Measurements from ENCODE around the gene MACF1.
"Not testable (repeated sequence)": the region's sequence is repeated elsewhere in the genome, so short reads cannot be mapped to it uniquely, and the experiment has no call there.

The MACF1 gene

DNA sequence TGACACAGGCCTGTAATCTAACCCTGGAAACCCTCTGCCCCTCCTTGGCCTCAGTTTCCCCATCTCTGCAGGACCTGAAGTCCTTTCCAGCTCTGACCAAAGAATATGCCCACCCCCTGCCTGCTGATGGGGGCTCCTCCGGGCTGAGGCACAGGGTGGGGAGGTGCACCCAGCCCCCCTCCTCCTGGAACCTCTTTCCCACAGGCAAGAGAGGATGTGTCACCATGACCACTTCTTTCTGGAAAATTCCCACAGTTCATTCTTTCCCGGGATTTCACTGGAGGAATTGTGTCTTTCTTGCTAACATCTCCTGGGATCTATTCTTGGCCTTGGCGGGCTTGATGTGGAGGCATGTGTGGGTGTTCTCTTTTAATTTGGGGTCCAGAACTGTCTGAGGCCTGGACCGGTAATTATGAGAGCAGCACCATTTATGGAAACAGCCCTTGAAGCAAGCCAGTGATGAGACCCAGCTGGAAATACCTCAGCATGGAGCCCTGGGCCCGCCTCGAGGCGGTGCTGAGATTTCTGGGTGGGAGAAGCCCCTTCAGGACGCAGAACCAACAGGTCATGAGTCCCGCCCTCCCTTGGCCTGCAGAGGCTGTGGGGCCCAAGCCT, 293.7 kb downstream of the MACF1 start:
- DNase-seq: not testable (repeated sequence)

- DNase-seq: not testable (repeated sequence)
These were observed 294.3 kb downstream of the MACF1 start for GRCh38 chr1:39498821-39499220.

GRCh38 chr1:39499668-39500067, 295.2 kb downstream of the MACF1 start:
- no peak for DNase-seq

DNA sequence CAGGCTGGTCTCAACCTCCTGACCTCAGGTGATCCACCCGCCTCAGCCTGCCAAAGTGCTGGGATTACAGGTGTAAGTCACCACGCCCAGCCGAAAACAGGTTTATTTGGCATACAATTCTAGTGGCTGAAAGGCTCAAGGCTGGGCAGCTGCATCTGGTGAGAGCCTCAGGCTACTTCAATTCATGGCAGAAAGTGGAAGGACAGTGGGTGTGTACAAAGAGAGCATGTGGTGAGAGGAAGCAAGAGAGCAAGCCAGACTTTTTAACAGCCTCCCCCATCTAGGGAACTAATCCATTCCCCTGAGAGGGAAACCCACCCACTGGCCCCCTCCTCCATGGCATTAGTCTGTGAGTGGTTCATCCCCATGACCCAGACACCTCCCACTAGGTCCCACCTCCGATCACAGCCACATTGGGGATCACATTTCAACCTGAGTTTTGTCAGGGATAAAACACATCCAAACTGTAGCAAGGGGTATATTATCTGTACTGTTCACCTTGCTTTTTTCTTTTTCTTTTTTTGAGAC, 296.4 kb downstream of the MACF1 start:
- no peak for DNase-seq

- DNase-seq: no peak
These were observed 297.2 kb downstream of the MACF1 start for GRCh38 chr1:39501666-39502065.

- not testable (repeated sequence) for DNase-seq
These were observed 299.9 kb downstream of the MACF1 start for GRCh38 chr1:39504436-39504835.

DNA sequence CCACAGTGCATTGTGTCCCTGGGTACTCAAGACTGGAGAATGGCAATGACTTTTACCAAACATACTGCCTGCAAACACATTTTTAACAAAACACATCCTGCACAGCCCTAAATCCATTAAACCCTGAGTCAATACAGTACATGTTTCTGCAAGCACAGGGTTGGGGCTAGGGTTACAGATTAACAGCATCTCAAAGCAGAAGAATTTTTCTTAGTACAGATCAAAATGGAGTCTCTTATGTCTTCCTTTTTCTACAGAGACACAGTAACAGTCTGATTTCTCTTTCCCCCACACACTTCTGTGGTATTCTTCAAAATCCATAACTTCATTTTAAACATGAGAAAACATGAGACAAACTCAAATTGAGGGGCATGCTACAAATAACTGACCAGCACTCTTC, 300.8 kb downstream of the MACF1 start:
- no peak for DNase-seq

- no peak for DNase-seq
These were observed 302.9 kb downstream of the MACF1 start for GRCh38 chr1:39507230-39507928.

DNA sequence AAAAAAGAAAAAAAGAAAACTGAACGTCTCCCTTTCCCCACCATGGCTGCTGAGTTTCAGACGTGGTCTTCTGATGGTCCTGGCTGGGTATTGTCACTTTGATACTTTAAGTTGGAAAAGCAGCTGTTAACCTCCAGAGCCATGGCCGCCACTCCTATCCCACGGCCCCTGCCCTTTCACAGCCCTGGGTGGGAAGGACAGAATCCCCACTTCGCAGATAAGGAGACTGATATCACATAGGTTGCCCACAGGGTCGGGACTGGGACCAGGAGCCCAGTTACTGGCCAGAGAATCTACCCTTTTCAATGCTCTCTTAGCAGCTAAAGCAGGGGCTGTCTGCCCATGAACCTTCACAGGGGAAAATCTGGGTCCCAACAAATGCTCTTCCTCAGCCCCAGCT, 303.8 kb downstream of the MACF1 start:
- DNase-seq: no peak

GRCh38 chr1:39508857-39509305, 304.4 kb downstream of the MACF1 start:
- no peak for DNase-seq

DNA sequence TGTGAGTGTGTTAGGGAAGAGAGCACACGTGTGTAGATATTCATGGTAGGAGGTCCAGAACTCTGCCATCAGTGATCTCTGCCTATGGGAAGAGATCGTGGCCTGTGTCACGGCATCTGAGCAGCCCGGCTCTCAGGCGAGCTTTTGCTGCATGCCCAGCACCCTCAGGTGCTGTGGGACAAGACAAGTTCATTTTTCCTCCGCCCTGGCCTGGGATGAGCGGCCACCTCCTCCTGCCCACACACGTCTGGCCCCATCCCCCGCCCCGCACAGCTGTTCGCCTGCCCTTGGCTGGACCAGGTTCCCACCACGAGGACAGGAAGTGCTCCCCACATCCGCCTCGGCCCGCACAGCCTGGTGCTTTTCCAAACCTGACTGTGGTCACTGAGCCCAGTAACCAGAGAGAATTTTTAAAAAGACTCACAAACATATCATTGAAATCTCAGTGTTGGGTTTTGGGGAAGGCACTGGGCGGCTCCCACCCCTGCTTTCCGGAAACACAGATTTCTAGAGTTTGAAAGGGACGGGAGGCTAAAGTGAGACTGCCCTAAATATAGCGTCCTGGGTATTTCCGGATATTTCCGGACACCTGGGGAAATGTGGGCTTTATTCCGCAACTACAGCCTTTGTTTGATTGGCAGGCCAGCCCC, 305.0 kb downstream of the MACF1 start:
- DNase-seq: no peak

- not testable (repeated sequence) for DNase-seq
These were observed 306.2 kb downstream of the MACF1 start for GRCh38 chr1:39510570-39511186.

DNA sequence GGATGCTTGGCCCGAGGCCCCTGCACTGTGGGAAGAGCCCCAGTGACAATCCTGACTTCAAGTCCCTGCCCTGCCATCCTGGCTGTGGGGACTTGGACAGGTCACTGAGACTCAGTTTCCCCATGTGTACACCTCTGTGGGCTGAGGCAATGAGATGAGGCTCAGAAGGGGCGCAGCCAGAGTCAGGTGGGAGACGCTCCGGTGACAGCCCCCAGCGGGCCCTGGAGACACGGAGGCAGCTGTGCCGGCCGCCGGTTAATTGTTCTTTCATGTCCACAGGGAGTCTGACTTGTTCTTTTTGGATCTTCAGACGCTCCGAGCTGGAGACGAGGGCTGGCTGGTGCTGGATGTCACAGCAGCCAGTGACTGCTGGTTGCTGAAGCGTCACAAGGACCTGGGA, 307.0 kb downstream of the MACF1 start:
- not testable (repeated sequence) for DNase-seq

- DNase-seq: not testable (repeated sequence)
These were observed 307.8 kb downstream of the MACF1 start for GRCh38 chr1:39512234-39512847.

- not testable (repeated sequence) for DNase-seq
These were observed 310.2 kb downstream of the MACF1 start for GRCh38 chr1:39514710-39515124.

GRCh38 chr1:39515131-39516086, 310.9 kb downstream of the MACF1 start:
- not testable (repeated sequence) for DNase-seq

GRCh38 chr1:39516841-39517240, 312.3 kb downstream of the MACF1 start:
- DNase-seq: not testable (repeated sequence)

GRCh38 chr1:39517936-39518335, 313.4 kb downstream of the MACF1 start:
- DNase-seq: not testable (repeated sequence)

DNA sequence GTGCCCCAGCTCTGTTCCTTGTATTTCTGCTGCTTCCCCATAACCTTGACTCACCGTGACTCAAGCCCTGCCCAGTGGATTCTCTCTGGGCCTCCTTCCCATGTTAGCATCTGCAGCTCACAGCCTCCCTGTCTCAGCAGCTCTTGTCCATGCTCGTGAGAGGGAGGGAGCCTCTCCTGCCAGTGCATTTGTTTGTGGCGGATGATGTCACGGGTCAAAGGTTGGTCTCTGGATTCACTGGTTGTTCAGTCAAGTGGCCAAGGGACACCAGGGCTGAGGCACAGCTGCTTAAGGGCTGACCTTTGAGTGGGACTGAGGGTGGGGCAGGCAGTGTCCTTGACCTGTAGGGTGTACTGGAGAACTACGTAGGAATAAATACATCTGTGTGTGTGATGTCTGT, 314.9 kb downstream of the MACF1 start:
- DNase-seq: not testable (repeated sequence)

DNA sequence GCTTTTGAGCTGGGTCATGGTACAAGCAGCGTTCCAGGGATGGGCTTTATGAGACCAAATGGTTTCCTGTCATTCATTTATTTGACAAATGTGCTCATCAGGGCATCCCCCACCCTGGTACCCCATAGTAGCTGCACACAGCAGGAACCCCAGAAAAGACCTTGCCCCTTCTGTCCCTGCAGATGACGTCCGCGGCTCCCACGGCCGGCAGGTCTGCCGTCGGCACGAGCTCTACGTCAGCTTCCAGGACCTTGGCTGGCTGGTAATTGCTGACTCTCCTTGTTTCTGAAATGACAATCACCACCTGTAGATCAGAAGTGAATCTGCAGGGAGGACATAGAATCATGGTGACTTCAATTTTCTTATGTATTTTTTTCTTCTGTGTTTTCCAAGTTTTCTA, 317.7 kb downstream of the MACF1 start:
- DNase-seq: not testable (repeated sequence)

Measured in activated T-cell treated with anti-CD3 and anti-CD28 coated beads, Interleukin-2, amount 50 U/mL, for 1 hour (primary cell).